Chondrocyte (in vitro differentiated cells): Measurements from ENCODE around the gene RNU1-4. TPM values are rescaled to one million over a fixed set of nuclear protein-coding genes. Genes with fewer than 3 reads are reported as not detected.
"Not testable (repeated sequence)": the region's sequence is repeated elsewhere in the genome, so short reads cannot be mapped to it uniquely, and the experiment has no call there.

Experiments used
- DNase-seq: peaks from one replicate; pipeline ENCODE4 v3.0.0; 2021; ENCODE audit warnings: mixed read lengths, low spot score
- H3K27ac Mint-ChIP-seq: one replicate; pipeline ENCODE4 v1.8.0; 2021; ENCODE audit warnings: mild to moderate bottlenecking, moderate library complexity, mixed read lengths; ENCODE audit not compliant: unreplicated experiment
- H3K27me3 Mint-ChIP-seq: 2 replicates; pipeline ENCODE4 v1.8.0; 2021; ENCODE audit warnings: low read depth, mixed read lengths
- H3K36me3 Mint-ChIP-seq: 2 replicates; pipeline ENCODE4 v1.8.0; 2021; ENCODE audit warnings: low read depth, mixed read lengths
- H3K4me1 Mint-ChIP-seq: 2 replicates; pipeline ENCODE4 v1.8.0; 2021; ENCODE audit warnings: low read depth, mild to moderate bottlenecking, mixed read lengths
- H3K4me3 Mint-ChIP-seq: one replicate; pipeline ENCODE4 v1.8.0; 2021; ENCODE audit warnings: mild to moderate bottlenecking, moderate library complexity, mixed read lengths; ENCODE audit not compliant: unreplicated experiment
- H3K9me3 Mint-ChIP-seq: 2 replicates; pipeline ENCODE4 v1.8.0; 2021; ENCODE audit warnings: low read depth, mixed read lengths
- total RNA-seq: library from RNA; stranded (reverse); gene quantifications from 3 replicates; pipeline ENCODE4 v1.2.1, GENCODE V29; 2021

RNU1-4 gene
- total RNA-seq, 1 donor from 2014 or later = 1,438 TPM

DNA sequence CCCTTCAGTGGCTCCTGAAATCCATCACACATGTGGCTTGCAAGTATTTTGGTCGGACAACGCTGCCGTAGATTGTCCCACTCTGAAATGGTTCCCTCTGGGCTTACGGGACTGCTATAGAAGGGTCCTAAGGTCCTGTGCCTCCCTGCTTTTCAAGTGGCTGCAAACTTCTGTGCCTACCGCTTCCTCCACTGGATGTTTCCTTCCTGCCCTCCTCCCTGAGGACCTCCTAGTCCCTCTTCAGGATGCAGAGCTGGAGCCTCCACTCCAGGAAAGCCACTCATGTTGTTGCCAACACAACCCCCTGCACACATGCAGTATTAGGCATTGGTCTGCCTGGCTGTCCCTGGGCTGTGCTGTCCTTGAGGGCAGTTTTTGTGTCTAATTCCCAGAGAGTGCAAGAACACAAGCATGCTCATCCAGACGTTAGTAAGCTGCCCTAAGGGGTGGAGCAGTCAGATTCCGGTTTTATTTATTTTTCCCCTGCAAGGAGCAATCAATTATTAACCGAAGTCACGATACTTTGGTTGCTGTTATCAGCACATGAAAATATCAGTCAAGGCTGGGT, 26.5 kb downstream of the RNU1-4 start:
- not testable (repeated sequence) for H3K9me3 Mint-ChIP-seq, DNase-seq, H3K27ac Mint-ChIP-seq, H3K4me3 Mint-ChIP-seq, H3K36me3 Mint-ChIP-seq
- Mint-ChIP-seq H3K27me3 (peaks cover 22% of the 10 kb centered on the region), H3K4me1 (peaks cover 25% of the 10 kb centered on the region)

GRCh38 chr1:16770139-16770759, 29.9 kb downstream of the RNU1-4 start:
- Mint-ChIP-seq H3K27me3 (peaks cover 19% of the 10 kb centered on the region), H3K4me1 (peaks cover 19% of the 10 kb centered on the region), H3K27ac (peak overlapping the region; percentile 19)
- not testable (repeated sequence) for DNase-seq, H3K36me3 Mint-ChIP-seq, H3K4me3 Mint-ChIP-seq, H3K9me3 Mint-ChIP-seq

DNA sequence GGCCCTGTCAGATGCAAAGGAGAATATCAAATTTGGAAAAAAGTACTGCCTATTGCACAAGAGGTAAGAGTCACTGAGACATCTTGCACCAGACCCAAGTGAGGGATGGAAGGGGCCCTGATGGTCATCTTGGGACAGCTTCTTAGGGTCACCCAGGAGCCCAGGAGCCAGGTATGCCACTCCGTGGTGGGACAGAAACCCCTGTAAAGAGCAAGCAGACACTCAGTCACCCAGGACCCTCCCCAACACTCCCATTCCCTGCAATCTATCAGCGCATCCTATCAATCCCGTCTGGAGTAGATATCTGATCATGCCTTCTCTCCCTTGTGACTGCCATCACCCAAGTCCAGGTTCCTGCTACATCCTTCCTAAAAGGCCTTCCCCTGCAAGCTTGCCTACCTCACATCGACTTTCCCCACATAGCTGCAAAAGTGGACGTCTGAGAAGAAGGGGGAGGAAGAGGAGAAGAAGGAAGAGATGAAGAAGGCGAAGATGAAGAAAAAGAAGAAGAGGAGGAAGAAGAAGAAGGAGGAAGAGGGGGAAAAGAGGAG, 30.7 kb downstream of the RNU1-4 start:
- not testable (repeated sequence) for H3K4me3 Mint-ChIP-seq, H3K9me3 Mint-ChIP-seq, H3K27ac Mint-ChIP-seq, H3K36me3 Mint-ChIP-seq, DNase-seq
- H3K4me1 Mint-ChIP-seq = peaks cover 17% of the 10 kb centered on the region
- peaks cover 17% of the 10 kb centered on the region for H3K27me3 Mint-ChIP-seq

GRCh38 chr1:16772275-16773204, 32.2 kb downstream of the RNU1-4 start:
- not testable (repeated sequence) for DNase-seq, H3K27me3 Mint-ChIP-seq, H3K4me3 Mint-ChIP-seq, H3K9me3 Mint-ChIP-seq, H3K27ac Mint-ChIP-seq, H3K36me3 Mint-ChIP-seq
- H3K4me1 Mint-ChIP-seq = peaks cover 14% of the 10 kb centered on the region

DNA sequence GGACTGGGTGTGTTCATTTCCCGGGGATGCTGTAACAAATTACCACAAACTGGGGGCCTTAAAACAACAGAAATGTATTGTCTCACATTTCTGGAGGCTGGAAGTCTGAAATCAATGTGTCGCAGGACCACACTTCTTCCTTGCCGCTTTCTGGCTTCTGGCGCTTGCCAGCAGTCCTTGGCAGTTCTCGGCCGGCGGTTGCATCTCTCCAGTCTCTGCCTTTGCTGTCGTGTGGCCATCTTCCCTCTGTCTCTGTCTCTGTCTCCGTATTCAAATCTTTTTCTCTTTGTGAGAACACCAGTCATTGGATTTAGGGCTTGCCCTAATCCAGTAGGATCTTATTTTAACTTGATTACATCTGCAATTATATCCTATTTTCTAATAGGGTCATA, 32.9 kb downstream of the RNU1-4 start:
- not testable (repeated sequence) for H3K4me3 Mint-ChIP-seq, H3K9me3 Mint-ChIP-seq, H3K36me3 Mint-ChIP-seq, H3K27ac Mint-ChIP-seq, DNase-seq, H3K27me3 Mint-ChIP-seq
- H3K4me1 Mint-ChIP-seq = peaks cover 14% of the 10 kb centered on the region

- H3K4me3 Mint-ChIP-seq, H3K36me3 Mint-ChIP-seq, H3K9me3 Mint-ChIP-seq, H3K27ac Mint-ChIP-seq, H3K27me3 Mint-ChIP-seq, DNase-seq: not testable (repeated sequence)
- H3K4me1 Mint-ChIP-seq = peaks cover 14% of the 10 kb centered on the region
These were observed 33.4 kb downstream of the RNU1-4 start for GRCh38 chr1:16773723-16774122.

GRCh38 chr1:16774773-16775172, 34.5 kb downstream of the RNU1-4 start:
- not testable (repeated sequence) for H3K27ac Mint-ChIP-seq, H3K9me3 Mint-ChIP-seq, H3K4me3 Mint-ChIP-seq, H3K36me3 Mint-ChIP-seq, DNase-seq
- Mint-ChIP-seq H3K27me3 (peaks cover 12% of the 10 kb centered on the region), H3K4me1 (peaks cover 14% of the 10 kb centered on the region)

GRCh38 chr1:16775290-16775689, 35.0 kb downstream of the RNU1-4 start:
- H3K4me3 Mint-ChIP-seq, DNase-seq, H3K9me3 Mint-ChIP-seq, H3K27ac Mint-ChIP-seq, H3K36me3 Mint-ChIP-seq: not testable (repeated sequence)
- peaks cover 17% of the 10 kb centered on the region for H3K27me3 Mint-ChIP-seq
- H3K4me1 Mint-ChIP-seq = peaks cover 11% of the 10 kb centered on the region

GRCh38 chr1:16776248-16776647, 35.9 kb downstream of the RNU1-4 start:
- not testable (repeated sequence) for DNase-seq, H3K4me3 Mint-ChIP-seq, H3K4me1 Mint-ChIP-seq, H3K27ac Mint-ChIP-seq, H3K36me3 Mint-ChIP-seq, H3K9me3 Mint-ChIP-seq
- peaks cover 17% of the 10 kb centered on the region for H3K27me3 Mint-ChIP-seq

DNA sequence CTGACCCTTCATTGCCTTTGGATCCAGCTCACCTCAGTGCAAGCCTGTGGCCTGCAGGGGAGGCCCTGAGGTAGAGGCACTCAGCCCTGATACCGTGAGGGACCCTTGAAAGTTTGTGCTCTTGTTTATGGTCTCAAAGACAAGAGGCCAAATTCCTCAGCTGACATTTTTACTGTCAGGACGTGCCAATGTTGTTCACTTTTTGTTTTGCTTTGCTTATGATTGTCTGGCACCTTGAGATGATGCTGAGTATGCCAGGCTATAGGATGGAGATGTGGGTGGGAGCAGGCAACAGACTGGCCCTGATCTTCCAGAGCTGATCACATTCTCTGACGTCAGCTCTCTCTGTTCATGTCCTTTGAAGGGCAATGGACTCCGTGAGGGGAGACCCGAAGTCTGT, 36.5 kb downstream of the RNU1-4 start:
- H3K9me3 Mint-ChIP-seq, DNase-seq, H3K4me3 Mint-ChIP-seq, H3K27ac Mint-ChIP-seq, H3K36me3 Mint-ChIP-seq, H3K4me1 Mint-ChIP-seq: not testable (repeated sequence)
- H3K27me3 Mint-ChIP-seq = peaks cover 17% of the 10 kb centered on the region

GRCh38 chr1:16777821-16778220, 37.5 kb downstream of the RNU1-4 start:
- H3K9me3 Mint-ChIP-seq, H3K27ac Mint-ChIP-seq, H3K36me3 Mint-ChIP-seq, DNase-seq, H3K4me1 Mint-ChIP-seq, H3K4me3 Mint-ChIP-seq: not testable (repeated sequence)
- peaks cover 19% of the 10 kb centered on the region for H3K27me3 Mint-ChIP-seq

- H3K4me3 Mint-ChIP-seq, H3K4me1 Mint-ChIP-seq, H3K36me3 Mint-ChIP-seq, H3K9me3 Mint-ChIP-seq, DNase-seq, H3K27ac Mint-ChIP-seq: not testable (repeated sequence)
- H3K27me3 Mint-ChIP-seq = peaks cover 14% of the 10 kb centered on the region
These were observed 39.2 kb downstream of the RNU1-4 start for GRCh38 chr1:16779525-16779924.
